ENCODE results near the gene SLC26A5. TPM values are rescaled to one million over a fixed set of nuclear protein-coding genes. Genes with fewer than 3 reads are reported as not detected.

SLC26A5 gene
- total and polyA plus RNA-seq, 2 donors (not counting 1 experiment from before 2014, with no cell fraction given): not detected

DNA sequence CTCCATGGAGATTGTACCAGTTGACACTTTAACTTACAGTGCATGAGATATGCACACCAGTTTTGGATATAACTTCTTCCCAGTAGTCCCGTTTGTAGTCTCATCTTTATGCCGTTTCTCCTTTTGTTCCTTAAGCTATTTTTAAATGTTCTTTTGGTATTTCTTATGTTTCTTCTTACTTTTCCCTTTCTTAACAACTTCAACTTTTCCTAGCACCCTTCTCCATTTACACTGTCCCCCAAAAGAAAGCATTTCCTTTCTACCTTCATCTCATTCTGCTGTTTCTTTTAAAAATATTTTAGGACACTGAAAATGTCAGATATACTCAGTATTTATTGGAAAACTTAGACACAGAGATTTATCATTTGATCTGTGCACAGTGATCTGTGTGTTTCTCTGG, 97.0 kb downstream of the SLC26A5 start:
- DNase-seq (ENCODE audit: low read depth in 2 of 2): no peak
- Histone ChIP-seq H3K9ac (ENCODE audit: insufficient read depth, low read length) (no peak overlapping the region), H4K20me1 (ENCODE audit: control insufficient read depth, extremely low read depth, insufficient read depth, low read length) (no peaks in the 10 kb centered on the region), H2AFZ (ENCODE audit: low read length) (no peak overlapping the region), H3K27ac (ENCODE audit: insufficient read depth, low read length) (no peak overlapping the region), H3K36me3 (ENCODE audit: control insufficient read depth, insufficient read depth, low read length) (peaks cover 2% of the 10 kb centered on the region), H3K27me3 (ENCODE audit: control insufficient read depth, insufficient read depth, low read length) (no peaks in the 10 kb centered on the region), H3K9me3 (ENCODE audit: control insufficient read depth, insufficient read depth, low read depth, low read length) (no peaks in the 10 kb centered on the region), H3K4me1 (ENCODE audit: control insufficient read depth, extremely low read depth, insufficient read depth, low read length) (peaks cover 3% of the 10 kb centered on the region), H3K4me2 (ENCODE audit: extremely low read depth, insufficient read depth, low read length) (peak overlapping the region; percentile 90), H3K79me2 (ENCODE audit: control insufficient read depth, insufficient read depth, low read length) (peaks cover 66% of the 10 kb centered on the region), H3K4me3 (replicated peaks in 1 of 4; ENCODE audit: control extremely low read depth in 1 of 4, insufficient read depth in 1 of 4, low read depth in 3 of 4, low read length in 4 of 4) (peak overlapping the region; percentile 74 to 99 (median 98))
- TF ChIP-seq, protein P1, sequence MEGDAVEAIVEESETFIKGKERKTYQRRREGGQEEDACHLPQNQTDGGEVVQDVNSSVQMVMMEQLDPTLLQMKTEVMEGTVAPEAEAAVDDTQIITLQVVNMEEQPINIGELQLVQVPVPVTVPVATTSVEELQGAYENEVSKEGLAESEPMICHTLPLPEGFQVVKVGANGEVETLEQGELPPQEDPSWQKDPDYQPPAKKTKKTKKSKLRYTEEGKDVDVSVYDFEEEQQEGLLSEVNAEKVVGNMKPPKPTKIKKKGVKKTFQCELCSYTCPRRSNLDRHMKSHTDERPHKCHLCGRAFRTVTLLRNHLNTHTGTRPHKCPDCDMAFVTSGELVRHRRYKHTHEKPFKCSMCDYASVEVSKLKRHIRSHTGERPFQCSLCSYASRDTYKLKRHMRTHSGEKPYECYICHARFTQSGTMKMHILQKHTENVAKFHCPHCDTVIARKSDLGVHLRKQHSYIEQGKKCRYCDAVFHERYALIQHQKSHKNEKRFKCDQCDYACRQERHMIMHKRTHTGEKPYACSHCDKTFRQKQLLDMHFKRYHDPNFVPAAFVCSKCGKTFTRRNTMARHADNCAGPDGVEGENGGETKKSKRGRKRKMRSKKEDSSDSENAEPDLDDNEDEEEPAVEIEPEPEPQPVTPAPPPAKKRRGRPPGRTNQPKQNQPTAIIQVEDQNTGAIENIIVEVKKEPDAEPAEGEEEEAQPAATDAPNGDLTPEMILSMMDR (conservative IDR thresholded peaks at IDR 0.05 in 1 of 2, IDR thresholded peaks at IDR 0.05 in 1 of 2; ENCODE audit: low read depth in 1 of 2, low read length in 2 of 2): no peak
- no peak for TF ChIP-seq EZH2 (IDR thresholded peaks at IDR 0.05; ENCODE audit: low read length, missing control alignments)

DNA sequence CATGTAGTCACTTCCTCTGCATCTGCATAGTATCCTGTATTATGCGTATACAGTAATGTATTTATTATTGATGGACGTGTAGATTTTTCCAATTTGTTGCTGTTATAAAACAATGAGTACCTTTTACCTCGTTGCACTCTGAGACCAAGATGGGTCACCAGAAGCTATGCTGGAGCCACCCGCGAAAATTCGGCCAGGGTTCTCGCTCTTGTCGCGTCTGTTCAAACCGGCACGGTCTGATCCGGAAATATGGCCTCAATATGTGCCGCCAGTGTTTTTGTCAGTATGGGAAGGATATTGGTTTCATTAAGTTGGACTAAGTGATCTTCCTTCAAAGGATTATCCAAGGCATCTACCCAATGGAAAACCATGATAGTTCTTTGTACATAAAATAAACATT, 97.6 kb downstream of the SLC26A5 start:
- no peaks in the 10 kb centered on the region for H3K27me3 ChIP-seq (ENCODE audit: control insufficient read depth, insufficient read depth, low read length)
- H3K27ac ChIP-seq (ENCODE audit: insufficient read depth, low read length): peak overlapping the region; percentile 96
- no peak for DNase-seq (ENCODE audit: low read depth in 2 of 2)
- H3K9ac ChIP-seq (ENCODE audit: insufficient read depth, low read length): no peak overlapping the region
- H2AFZ ChIP-seq (ENCODE audit: low read length): no peak overlapping the region
- no peaks in the 10 kb centered on the region for H4K20me1 ChIP-seq (ENCODE audit: control insufficient read depth, extremely low read depth, insufficient read depth, low read length)
- TF ChIP-seq, protein P1 (conservative IDR thresholded peaks at IDR 0.05 in 1 of 2, IDR thresholded peaks at IDR 0.05 in 1 of 2; ENCODE audit: low read depth in 1 of 2, low read length in 2 of 2): no peak
- no peak for TF ChIP-seq EZH2 (IDR thresholded peaks at IDR 0.05; ENCODE audit: low read length, missing control alignments)
- peaks cover 70% of the 10 kb centered on the region for H3K79me2 ChIP-seq (ENCODE audit: control insufficient read depth, insufficient read depth, low read length)
- H3K4me1 ChIP-seq (ENCODE audit: control insufficient read depth, extremely low read depth, insufficient read depth, low read length): peaks cover 3% of the 10 kb centered on the region
- H3K4me3 ChIP-seq (replicated peaks in 1 of 4; ENCODE audit: control extremely low read depth in 1 of 4, insufficient read depth in 1 of 4, low read depth in 3 of 4, low read length in 4 of 4): peak overlapping the region; percentile 74 to 99 (median 98)
- peaks cover 2% of the 10 kb centered on the region for H3K36me3 ChIP-seq (ENCODE audit: control insufficient read depth, insufficient read depth, low read length)
- H3K9me3 ChIP-seq (ENCODE audit: control insufficient read depth, insufficient read depth, low read depth, low read length): no peaks in the 10 kb centered on the region
- peak overlapping the region; percentile 90 for H3K4me2 ChIP-seq (ENCODE audit: extremely low read depth, insufficient read depth, low read length)

DNA sequence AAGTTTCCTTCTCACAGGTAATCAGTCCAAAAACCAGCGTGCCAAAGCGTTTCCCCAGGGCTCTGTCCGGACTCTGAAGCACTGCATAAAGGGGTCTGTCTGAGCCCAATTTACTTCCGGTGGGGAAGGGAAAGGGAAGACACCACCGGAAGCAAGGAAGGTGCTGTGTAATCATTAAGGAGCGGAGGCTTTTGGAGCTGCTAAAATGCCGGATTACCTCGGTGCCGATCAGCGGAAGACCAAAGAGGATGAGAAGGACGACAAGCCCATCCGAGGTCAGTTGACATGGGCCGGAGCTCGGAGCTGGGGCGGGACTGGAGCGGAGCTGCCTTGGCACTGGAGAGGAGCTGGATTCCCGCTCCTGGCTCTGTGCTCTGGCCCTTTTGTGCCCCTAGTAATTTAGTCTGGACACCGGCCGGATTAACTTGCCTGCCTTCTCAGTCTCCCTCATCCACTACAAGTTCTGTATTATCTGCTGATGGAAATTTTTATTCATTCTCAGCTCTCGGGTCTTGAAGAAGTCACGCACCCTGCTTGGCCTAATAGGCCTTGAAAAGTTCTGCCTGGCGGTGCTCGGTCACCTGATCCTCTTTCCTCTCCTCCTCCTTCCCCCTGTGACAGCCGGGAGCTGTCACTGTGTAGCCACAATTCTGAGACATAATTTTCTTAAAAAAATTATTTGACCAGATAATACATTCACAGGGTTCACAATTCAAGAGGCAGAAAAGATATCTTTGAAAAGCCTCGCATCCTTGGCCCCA, 98.3 kb downstream of the SLC26A5 start, which contains the start of gene PSMC2:
Gene PSMC2, plus strand, starts transcription at position 137 of the 761 bp plus-strand sequence. Its CDS starts 69 bp downstream, at position 206.
- H3K4me2 ChIP-seq (ENCODE audit: extremely low read depth, insufficient read depth, low read length): peak within 1 kb of the TSS; percentile 90
- H3K9ac ChIP-seq (ENCODE audit: insufficient read depth, low read length): peak within 1 kb of the TSS; percentile 92
- peaks cover 6% of the 10 kb centered on the region for H3K4me1 ChIP-seq (ENCODE audit: control insufficient read depth, extremely low read depth, insufficient read depth, low read length)
- H3K36me3 ChIP-seq (ENCODE audit: control insufficient read depth, insufficient read depth, low read length): peaks cover 2% of the 10 kb centered on the region
- H4K20me1 ChIP-seq (ENCODE audit: control insufficient read depth, extremely low read depth, insufficient read depth, low read length): no peaks in the 10 kb centered on the region
- H3K9me3 ChIP-seq (ENCODE audit: control insufficient read depth, insufficient read depth, low read depth, low read length): no peaks in the 10 kb centered on the region
- peak within 1 kb of the TSS; percentile 97 for H2AFZ ChIP-seq (ENCODE audit: low read length)
- H3K4me3 ChIP-seq (replicated peaks in 1 of 4; ENCODE audit: control extremely low read depth in 1 of 4, insufficient read depth in 1 of 4, low read depth in 3 of 4, low read length in 4 of 4): peak within 1 kb of the TSS; percentile 74 to 99 (median 98)
- peaks cover 73% of the 10 kb centered on the region for H3K79me2 ChIP-seq (ENCODE audit: control insufficient read depth, insufficient read depth, low read length)
- TF ChIP-seq, protein P1 (conservative IDR thresholded peaks at IDR 0.05 in 1 of 2, IDR thresholded peaks at IDR 0.05 in 1 of 2; ENCODE audit: low read depth in 1 of 2, low read length in 2 of 2): no peak
- TF ChIP-seq EZH2 (IDR thresholded peaks at IDR 0.05; ENCODE audit: low read length, missing control alignments): no peak
- no peaks in the 10 kb centered on the region for H3K27me3 ChIP-seq (ENCODE audit: control insufficient read depth, insufficient read depth, low read length)
- H3K27ac ChIP-seq (ENCODE audit: insufficient read depth, low read length): peak within 1 kb of the TSS; percentile 96
- peak; percentile 94 to 96 for DNase-seq (ENCODE audit: low read depth in 2 of 2)

Measured in fibroblast of lung (primary cell).